HG03139 (cell line): ENCODE measurements around the gene OPRL1.
"Not testable (repeated sequence)": the region's sequence is repeated elsewhere in the genome, so short reads cannot be mapped to it uniquely, and the experiment has no call there.

Experiments
- ATAC-seq: cut with Tn5 transposase; IDR thresholded peaks from one replicate; pipeline ENCODE4 v1.9.1; 2021; ENCODE audit not compliant: unreplicated experiment

Gene OPRL1

GRCh38 chr20:64083804-64084684 is 4.2 kb downstream of the OPRL1 start, which contains the start of gene LKAAEAR1:
Gene LKAAEAR1 (minus strand): TSS chr20:64084398. CDS start chr20:64084219, 179 bp downstream.
- no peak for ATAC-seq

GRCh38 chr20:64084685-64085152 is 4.8 kb downstream of the OPRL1 start:
- ATAC-seq: no peak

- ATAC-seq: no peak
These were observed 6.9 kb downstream of the OPRL1 start for GRCh38 chr20:64086801-64087200.

GRCh38 chr20:64087226-64087825 is 7.4 kb downstream of the OPRL1 start:
- not testable (repeated sequence) for ATAC-seq

- ATAC-seq: not testable (repeated sequence)
These were observed 8.7 kb downstream of the OPRL1 start for GRCh38 chr20:64088586-64088985.

GRCh38 chr20:64090165-64090564 is 10.3 kb downstream of the OPRL1 start:
- ATAC-seq: no peak

GRCh38 chr20:64091340-64091739 is 11.5 kb downstream of the OPRL1 start:
- no peak for ATAC-seq

- ATAC-seq: no peak
These were observed 11.9 kb downstream of the OPRL1 start for GRCh38 chr20:64091770-64092169.

- no peak for ATAC-seq
These were observed 12.6 kb downstream of the OPRL1 start for GRCh38 chr20:64092258-64093012.

- ATAC-seq: no peak
These were observed 13.2 kb downstream of the OPRL1 start for GRCh38 chr20:64093013-64093503.

GRCh38 chr20:64095455-64095854 is 15.6 kb downstream of the OPRL1 start:
- ATAC-seq: no peak

- ATAC-seq: no peak
These were observed 16.0 kb downstream of the OPRL1 start for GRCh38 chr20:64095927-64096326.

- no peak for ATAC-seq
These were observed 16.7 kb downstream of the OPRL1 start for GRCh38 chr20:64096535-64096934.

GRCh38 chr20:64098471-64099013 is 18.7 kb downstream of the OPRL1 start:
- no peak for ATAC-seq

GRCh38 chr20:64099086-64099786 is 19.4 kb downstream of the OPRL1 start:
- ATAC-seq: no peak

- no peak for ATAC-seq
These were observed 20.1 kb downstream of the OPRL1 start for GRCh38 chr20:64099880-64100565.

GRCh38 chr20:64100566-64100888 is 20.6 kb downstream of the OPRL1 start:
- no peak for ATAC-seq

GRCh38 chr20:64100946-64101688 is 21.2 kb downstream of the OPRL1 start:
- no peak for ATAC-seq
